GM18508 (cell line): ENCODE data around the gene SPON1.
"Not testable (repeated sequence)": the region's sequence is repeated elsewhere in the genome, so short reads cannot be mapped to it uniquely, and the experiment has no call there.

Experiments
- ATAC-seq: cut with Tn5 transposase; IDR thresholded peaks from one replicate; pipeline ENCODE4 v1.9.1; 2021; ENCODE audit warnings: moderate number of reproducible peaks; ENCODE audit not compliant: insufficient read depth, unreplicated experiment

SPON1 gene

DNA sequence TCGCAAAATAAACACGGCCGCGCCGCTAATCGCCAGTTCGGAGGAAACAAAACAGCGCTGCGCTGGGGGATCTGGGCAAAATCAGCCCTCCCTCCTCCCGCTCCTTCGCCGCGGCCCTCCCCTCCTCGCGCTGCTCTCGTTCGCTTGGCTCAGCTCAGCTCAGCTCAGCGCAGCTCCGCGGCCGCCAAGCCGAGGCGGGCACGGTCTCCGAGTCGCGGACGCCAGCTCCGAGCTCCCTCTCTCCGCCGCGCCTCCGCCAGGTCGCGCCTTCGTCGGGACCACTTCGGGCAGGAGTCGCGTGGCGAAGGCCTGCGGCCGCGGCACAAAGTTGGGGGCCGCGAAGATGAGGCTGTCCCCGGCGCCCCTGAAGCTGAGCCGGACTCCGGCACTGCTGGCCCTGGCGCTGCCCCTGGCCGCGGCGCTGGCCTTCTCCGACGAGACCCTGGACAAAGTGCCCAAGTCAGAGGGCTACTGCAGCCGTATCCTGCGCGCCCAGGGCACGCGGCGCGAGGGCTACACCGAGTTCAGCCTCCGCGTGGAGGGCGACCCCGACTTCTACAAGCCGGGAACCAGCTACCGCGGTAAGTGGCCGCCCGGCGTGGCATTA, at the start of gene SPON1:
Gene SPON1, plus strand, starts transcription at position 162 of the 607 bp plus-strand sequence. Its CDS starts 182 bp downstream, at position 344.
- no peak for ATAC-seq

DNA sequence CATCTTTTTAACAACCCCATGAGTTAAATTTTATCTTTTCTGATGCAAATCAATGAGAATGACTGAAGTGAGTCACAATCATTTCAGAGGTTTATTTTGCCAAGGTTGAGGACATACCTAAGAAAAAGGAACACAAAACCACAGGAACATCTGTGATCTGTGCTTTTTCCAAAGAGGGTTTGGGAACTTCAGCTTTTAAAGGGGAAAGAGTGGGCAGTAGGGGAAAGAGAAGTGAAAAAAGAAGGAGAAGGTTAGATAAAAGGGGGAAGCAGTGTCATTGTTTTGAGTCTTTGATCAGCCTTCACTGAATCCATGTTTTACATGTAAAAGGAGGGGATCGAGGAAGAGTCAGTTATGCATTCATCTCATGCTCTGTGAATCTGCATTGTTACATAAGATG, 45.3 kb upstream of the SPON1 start:
- ATAC-seq, result no peak

DNA sequence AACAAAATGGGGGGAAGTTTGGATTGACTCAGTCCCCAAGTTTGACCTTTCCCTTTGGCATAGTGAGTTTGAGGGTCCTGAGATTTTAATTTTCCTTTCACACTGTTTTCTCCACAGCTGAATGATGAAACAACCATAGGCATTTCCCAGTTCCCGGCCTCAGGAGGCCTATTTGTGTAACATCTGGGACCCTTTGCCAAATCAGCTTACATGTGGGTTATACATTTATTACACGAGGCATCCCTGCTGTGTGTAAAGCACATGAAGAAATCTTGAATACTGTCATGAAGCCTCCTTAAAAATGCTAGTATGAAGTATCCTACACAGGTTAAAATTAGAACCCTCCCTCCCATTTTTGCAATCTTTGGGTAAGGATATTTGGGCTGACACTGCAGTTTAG, 44.6 kb upstream of the SPON1 start:
- ATAC-seq, result no peak

DNA sequence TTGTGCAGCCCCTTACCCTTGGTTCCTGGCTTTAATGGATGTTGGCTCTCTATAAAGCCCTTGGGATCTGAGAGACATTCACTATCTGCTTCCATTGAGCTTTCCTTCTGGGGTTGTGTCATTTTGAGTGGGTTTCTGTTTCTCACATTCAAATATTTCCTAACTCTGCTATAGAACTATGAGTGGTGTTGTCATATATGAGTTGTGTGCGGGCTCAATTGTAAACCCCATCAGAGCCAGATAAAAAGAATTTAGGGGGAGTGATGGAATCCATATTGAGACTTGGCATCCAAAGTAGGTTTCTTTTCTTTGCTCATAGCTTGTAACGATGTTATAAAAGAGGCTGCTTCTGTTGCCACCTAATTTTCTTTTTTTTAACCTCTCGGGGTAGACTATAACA, 41.8 kb upstream of the SPON1 start:
- no peak for ATAC-seq

DNA sequence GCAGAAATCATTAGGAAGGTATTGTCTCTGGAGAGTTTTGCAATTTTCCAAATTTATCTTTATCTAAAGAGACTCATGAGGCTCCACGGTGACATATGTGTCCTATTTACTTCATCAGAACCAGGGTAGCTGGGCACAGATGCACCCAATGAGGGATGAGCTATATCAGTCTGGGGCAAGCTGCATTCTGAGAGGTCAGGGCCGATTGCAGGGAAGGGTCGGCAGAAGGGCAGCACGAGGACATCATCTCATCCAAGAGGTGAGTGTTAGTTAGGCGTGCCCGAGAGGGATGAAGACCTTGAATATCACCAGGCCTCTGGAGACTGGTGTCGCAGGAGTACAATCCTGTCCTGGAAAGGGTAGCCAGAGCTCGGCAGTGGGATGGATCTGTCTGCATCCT, 41.0 kb upstream of the SPON1 start:
- ATAC-seq, result no peak

DNA sequence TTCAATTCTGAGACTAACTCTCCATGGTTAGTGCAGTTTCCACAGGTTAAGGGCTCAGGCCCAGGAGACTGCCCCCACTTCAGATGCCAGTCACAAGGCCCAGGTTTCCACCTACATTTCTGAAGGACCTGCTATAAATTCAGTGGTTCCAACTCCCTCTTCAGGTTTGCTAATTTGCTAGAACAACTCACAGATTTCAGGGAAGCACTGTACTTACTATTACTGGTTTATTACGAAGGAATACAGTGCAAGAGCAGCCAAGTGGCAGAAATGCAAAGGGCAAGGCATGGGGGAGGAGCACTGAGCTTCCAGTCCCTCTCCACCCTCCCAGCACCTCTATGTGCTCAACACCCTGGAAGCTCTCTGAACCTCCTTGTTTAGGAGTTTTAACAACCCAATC, 39.3 kb upstream of the SPON1 start:
- no peak for ATAC-seq

DNA sequence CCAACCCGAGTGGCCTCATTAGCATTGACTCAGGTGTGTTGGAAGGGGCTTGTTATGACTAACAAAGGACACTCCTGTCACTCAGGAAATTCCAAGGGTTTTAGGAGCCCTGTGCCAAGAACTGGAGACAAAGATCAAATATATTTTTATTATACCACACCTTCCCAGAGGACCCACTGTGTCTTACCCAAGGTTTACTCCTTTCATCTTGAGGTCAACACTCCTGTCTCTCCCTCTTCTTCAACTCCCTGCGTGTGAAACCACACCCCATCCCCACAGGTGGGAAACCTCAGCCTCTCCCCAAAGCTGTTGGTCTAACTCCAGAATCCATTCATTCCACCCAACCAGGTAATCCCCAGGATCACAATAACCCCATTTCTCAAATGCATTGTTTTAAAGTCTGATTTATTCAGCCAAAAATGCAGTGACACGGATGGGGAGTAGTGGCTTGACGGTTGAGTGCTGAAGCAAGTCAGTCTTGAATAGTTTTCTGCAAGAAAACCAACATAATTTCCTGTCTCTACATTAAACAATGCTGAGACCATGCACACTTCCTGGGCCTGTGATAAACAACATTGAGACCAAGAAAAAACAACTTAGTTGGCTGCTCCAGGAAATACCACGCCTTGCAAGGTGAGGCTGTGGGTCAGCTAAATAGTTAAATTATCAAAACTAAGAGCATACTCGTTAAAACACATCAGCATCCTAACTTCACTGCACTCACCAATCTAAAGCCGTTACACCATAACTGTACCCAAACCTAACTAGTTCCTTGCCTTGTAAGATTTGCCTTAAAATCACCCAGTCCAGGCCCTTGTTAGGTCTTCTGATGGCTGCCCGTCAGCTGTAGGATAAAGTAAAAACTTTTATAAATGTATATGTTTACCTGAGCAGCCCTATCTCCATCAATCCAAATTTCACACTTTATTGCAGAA, 38.5 kb upstream of the SPON1 start:
- ATAC-seq, result no peak

DNA sequence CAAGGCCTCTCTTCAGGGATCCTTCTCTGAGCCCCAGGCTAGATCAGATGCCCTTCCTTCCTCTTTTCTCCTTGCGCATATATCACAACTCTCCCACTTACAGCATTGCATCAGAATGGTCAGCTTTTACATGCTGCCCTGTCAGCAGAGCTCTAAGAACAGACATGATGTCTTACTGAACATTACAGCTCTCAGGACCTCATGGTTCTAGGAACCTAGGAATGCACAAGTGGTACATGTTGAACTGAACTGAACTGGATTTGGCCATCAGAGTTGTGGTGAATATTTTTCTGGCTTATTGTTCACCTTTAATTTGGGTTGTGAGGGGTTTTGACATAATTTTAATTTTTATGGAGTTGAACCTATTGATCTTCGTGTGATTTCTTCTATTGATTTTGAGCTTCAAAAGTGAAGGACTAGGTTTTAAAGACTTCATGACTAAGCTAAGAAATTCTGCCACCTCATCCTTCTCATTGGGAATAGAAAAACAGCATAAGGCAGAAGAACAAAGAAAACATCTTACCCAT, 37.7 kb upstream of the SPON1 start:
- ATAC-seq, result no peak

DNA sequence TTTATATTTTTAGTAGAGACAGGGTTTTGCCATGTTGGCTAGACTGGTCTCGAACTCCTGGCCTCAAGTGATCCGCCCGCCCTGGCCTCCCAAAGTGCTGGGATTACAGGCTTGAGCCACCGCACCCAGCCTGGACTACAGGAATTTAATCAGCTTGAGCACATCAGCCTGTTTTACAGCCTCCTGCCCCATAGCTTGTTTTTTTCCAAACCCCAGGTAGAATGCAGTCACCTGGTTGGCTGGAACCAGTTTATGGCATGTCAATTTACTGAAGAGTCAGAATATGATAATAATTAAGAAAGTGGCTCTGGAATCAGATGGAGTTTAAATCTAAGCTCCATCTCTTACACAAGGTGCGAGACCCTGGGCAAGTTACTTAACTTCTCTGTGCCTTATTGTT, 36.2 kb upstream of the SPON1 start:
- ATAC-seq, result not testable (repeated sequence)

DNA sequence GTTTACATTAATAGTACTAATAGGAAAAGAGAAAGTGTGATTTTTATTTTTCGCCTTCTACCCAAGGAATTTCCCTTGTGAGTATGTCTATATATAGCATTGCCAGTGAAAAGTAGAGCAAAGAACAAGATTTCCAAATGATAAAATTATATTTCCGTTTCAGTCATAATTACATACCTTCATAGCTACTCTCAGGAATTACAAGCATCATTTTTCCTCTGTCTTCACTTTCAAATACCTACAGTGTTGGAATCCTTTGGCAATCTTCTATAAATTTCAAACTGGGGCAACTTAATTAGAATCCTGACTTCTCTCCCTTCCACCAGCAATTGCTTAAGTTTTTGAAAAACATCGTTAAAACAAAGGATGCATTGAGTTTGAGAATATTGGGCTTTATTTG, 35.5 kb upstream of the SPON1 start:
- no peak for ATAC-seq

DNA sequence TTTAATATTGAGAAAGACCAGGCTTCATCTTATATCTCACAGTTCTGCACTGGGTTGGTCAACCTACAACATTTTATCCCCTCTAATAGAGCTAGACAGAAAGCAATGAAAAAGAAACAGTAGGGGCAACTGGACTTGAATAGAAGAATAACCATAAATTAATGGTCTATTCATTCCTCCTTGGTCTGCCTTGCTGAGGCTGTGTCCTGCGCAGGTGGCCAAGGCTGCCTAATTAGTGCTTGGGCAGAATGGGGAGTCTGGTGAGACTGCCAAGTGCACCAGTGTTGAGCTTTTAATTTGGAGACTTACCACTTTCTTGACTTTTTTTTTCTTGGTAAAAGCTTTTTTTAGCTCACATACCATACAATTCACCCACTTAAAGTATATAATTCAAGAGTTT, 35.0 kb upstream of the SPON1 start:
- no peak for ATAC-seq

DNA sequence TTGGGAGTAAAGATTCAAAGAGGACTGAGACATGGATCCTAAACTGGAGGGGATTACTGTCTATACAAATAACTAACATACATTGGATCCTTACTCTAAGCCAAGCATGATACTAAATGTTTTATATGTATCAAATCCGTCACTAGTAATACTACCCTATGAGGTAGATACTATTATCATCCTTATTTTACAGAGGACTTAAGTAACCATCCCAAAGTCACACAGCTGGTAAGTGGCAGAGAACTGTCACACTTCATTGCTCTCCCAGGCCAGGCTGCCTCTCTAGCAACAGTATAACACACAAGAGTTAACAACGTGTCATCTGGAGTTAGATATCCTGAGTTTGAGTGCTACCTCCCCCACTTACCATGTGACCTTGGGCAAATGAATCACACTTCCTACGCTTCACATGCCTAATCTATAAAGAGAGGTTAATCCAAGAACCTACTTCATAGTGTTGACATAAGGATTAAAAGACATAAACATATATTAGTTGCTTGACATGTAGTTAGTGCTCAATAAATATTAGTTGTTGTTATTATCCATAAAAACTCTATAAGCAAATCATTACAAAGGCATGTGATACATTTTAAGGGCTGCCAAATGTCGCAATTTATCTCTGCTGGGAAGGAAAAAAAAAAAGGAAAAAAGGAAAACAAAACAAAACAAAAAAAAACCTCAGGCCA, 33.8 kb upstream of the SPON1 start:
- no peak for ATAC-seq

DNA sequence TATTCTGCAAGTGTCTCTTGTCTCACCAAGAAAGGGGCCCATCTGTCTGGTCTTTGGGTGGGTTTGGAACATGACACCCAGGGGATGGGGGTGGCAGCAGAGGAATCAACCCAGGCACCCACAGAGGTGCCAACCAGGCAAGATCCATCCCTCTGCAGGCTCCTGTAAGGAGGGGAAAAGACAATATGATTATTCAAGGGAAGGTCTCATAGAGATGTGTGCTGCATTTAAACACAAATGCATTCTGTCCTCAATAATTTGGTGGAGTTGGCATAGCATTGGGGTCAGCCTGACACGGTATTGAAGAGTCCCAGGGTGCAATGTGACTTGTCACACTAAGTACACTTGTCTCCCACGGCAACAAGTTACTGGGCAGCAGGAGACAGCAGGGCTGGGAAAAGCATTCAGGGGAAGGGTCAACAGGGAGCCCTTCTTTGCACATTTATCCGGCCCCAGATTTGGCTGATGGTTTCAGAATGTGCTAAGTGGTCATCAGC, 33.1 kb upstream of the SPON1 start:
- ATAC-seq, result no peak

DNA sequence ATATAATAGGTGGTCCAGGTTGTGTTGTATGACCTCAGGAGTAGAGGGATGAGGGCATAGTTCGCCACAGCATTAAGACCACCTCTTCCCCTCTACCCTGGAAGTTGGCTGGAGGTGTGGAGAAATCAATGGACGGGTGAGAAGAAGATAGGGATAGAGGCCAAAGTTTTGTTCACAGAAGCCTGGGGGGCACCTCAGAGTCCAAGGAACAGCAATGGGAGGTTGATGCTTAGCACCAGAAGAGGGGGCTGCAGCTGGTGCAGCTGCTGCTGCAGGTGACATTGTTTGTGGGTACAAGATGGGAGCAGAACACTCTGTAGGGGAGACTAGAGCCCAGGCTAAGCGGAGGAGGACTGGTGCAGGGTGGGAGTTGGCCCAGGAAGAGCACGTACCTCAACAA, 31.2 kb upstream of the SPON1 start:
- no peak for ATAC-seq

DNA sequence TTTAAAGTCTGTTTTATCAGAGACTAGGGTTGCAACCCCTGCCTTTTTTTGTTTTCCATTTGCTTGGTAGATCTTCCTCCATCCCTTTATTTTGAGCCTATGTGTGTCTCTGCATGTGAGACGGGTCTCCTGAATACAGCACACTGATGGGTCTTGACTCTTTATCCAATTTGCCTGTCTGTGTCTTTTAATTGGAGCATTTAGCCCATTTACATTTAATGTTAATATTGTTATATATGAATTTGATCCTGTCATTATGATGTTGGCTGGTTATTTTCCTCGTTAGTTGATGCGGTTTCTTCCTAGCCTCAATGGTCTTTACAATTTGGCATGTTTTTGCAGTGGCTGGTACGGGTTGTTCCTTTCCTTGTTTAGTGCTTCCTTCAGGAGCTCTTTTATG, 25.4 kb upstream of the SPON1 start:
- ATAC-seq, result not testable (repeated sequence)

DNA sequence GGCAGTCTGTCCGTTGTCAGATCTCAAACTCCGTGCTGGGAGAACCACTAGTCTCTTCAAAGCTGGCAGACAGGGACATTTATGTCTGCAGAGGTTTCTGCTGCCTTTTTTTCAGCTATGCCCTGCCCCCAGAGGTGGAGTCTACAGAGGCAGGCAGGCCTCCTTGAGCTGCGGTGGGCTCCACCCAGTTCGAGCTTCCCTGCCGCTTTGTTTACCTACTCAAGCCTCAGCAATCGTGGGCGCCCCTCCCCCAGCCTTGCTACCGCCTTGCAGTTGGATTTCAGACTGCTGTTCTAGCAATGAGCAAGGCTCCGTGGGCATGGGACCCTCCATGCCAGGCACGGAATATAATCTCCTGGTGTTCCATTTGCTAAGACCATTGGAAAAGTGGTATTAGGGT, 23.7 kb upstream of the SPON1 start:
- ATAC-seq, result not testable (repeated sequence)

DNA sequence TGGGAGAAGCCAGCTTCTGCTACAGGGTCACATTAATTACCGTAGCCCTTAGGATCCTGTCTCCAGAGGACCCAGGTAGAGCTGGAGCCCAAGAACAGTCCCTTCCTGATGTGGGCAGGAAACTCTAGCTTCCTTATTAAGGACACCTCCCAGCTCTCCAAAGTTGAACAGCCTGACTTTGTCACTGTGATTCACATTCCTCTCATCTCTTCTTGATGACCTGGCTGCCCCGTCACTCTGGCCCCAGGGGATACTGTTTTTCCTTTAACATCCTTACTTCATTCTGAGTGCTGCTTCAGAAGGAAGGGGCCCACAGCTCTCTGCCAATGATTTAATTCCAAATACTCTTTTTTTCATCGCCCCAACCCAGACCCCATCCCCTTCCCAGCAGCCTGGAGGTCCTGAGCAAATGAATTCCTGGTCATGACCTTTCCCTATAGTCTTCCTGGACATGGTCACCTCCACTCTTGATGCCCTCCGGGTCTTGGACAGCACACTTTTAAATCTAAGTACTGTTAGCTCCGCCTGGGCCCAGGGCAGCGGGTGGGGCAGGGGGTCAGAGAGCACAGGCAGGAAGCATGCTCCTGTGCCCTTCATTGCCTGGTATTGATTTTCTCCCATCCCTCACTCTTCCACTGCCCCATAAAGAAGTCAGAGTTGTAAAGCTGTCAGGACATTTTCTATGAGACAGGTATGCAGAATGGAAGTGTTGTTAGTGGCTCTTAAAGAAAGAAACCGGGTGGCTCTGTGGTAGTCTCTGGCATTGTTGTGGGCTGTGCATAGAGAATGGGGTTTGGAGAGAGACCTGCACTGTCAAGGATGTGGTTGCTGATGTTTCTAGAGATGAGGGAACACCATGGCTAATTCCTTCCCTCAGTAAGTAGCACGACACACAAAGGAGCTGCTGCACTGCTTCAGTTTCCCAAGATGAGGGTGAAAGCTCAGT, 22.3 kb upstream of the SPON1 start:
- ATAC-seq, result no peak

DNA sequence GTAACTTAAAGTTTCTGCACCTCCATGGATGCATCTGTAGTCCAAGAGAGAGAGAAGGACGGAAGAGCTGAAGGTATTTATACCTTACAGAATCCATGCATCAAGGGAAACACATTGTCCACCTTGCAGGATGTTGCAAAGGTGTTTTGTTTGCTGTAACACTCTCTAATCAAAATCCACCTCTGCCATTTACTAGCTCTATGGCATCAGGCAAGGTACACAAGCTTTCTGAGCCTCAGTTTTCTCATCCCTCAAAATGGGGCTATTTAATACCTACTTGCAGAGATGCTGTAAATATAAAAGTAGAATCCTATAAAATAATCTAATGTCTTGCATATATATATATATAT, 21.6 kb upstream of the SPON1 start:
- no peak for ATAC-seq

DNA sequence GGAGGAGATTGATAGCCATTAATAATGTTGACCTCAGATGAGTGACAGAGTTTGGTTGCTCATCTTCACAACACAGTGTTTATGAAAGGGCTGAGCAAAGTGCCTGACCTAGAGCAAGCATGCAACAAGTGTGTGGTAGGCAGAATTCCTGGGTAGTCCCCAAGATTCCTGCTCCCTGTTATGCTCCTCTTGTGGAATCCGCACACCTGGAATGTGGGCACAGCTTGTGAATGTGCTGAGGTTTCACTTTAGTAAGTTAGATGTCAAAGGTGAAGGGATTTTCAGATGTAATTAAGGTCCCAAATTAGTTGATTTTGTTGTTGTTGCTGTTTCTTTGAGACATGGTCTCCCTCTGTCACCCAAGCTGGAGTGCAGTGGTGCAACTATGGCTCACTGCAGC, 20.7 kb upstream of the SPON1 start:
- ATAC-seq, result no peak

DNA sequence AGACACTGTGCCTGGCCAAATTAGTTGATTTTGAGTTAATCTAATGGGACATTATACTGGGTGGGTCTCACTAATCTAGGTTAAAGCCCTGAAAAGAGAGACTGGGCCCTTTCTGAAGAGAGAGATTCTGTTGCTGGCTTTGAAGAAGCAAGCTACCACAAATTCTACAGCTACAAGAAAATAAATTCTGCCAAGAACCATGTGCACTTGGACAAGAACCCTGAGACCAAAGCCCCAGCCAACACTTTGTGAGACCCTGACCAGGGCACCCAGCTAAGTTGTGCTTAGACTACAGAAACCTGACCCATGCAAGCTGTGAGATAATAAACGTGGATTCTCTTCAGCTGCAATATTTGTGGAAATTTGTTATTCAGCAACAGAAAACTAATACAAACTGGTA, 20.1 kb upstream of the SPON1 start:
- no peak for ATAC-seq
